Heart left ventricle (tissue), 16 donors: ENCODE measurements around the gene UNC93A. TPM values are rescaled to one million over a fixed set of nuclear protein-coding genes. Genes with fewer than 3 reads are reported as not detected.
"Not testable (repeated sequence)": the region's sequence is repeated elsewhere in the genome, so short reads cannot be mapped to it uniquely, and the experiment has no call there.

Source experiments
- ATAC-seq, 4 donors: fragments of 200-7000 bp; cut with Tn5 transposase; one replicate each; pipeline ENCODE4 v1.9.1; 2020 to 2022; ENCODE audit warnings: moderate library complexity in 4 of 4, mild to moderate bottlenecking in 3 of 4, moderate number of reproducible peaks in 1 of 4
- DNase-seq, 5 donors: peaks; one replicate each; pipeline ENCODE4 v3.0.0-alpha.2; 2020
- H3K27ac ChIP-seq, 12 donors: fragments of 200-600 bp; sonication (generic) in 4 of 12; one replicate each; pipeline versions ENCODE4 v1.5.0 to v1.8.0; 2016 to 2022; ENCODE audit warnings: mild to moderate bottlenecking in 2 of 12
- H3K27me3 ChIP-seq, 9 donors: fragments of 200-600 bp; sonication (generic) in 2 of 9; one replicate each; pipeline versions ENCODE4 v1.5.1 to v1.8.0; 2016 to 2022; ENCODE audit warnings: mild to moderate bottlenecking in 3 of 9
- H3K36me3 ChIP-seq, 9 donors: fragments of 200-600 bp; sonication (generic) in 2 of 9; one replicate each; pipeline versions ENCODE4 v1.5.0 to v1.8.0; 2018 to 2022; ENCODE audit warnings: mild to moderate bottlenecking in 2 of 9
- H3K4me1 ChIP-seq, 12 donors: fragments of 200-600 bp; sonication (generic) in 4 of 12; one replicate each; pipeline versions ENCODE4 v1.5.0 to v1.8.0; 2016 to 2022; ENCODE audit warnings: mild to moderate bottlenecking in 3 of 12
- H3K4me3 ChIP-seq, 12 donors: fragments of 200-600 bp; sonication (generic) in 4 of 12; one replicate each; pipeline versions ENCODE4 v1.5.0 to v1.8.0; 2017 to 2022; ENCODE audit warnings: mild to moderate bottlenecking in 9 of 12, moderate library complexity in 4 of 12
- H3K9me3 ChIP-seq, 12 donors: fragments of 200-600 bp; sonication (generic) in 4 of 12; one replicate each; pipeline versions ENCODE4 v1.5.0 to v1.8.0; 2016 to 2022; ENCODE audit warnings: mild to moderate bottlenecking in 1 of 12
- CTCF ChIP-seq, 12 donors: fragments of 200-600 bp; sonication (generic) in 4 of 12; IDR thresholded peaks; one replicate each; pipeline versions ENCODE4 v1.5.0 to v1.8.0; 2018 to 2022; ENCODE audit warnings: antibody characterized with exemption in 12 of 12, mild to moderate bottlenecking in 5 of 12
- POLR2A ChIP-seq, 2 donors: fragments of 450-650 bp; IDR thresholded peaks; one replicate each; pipeline ENCODE4 v1.6.1; 2017; ENCODE audit warnings: antibody characterized with exemption in 2 of 2, mild to moderate bottlenecking in 2 of 2, moderate library complexity in 2 of 2
- WGBS, 4 donors: extraction: QIAGEN DNeasy Blood & Tissue Kit in 2 of 4; methylation state at CpG; one replicate each; pipeline versions ENCODE4 v1.1.5 to v1.1.7; 2013 to 2018; 5-methylcytosine and 5-hydroxymethylcytosine counted together
- intact Hi-C, 10 donors: fragments of 100-400 bp; cut with DNase I; formaldehyde crosslinking; loops; one replicate each; pipeline versions ENCODE4 v1.11.1 to v1.14.2; 2022
- polyA plus RNA-seq, 2 donors: library from polyadenylated mRNA; stranded (reverse); fragments of 200-250 nt; gene quantifications; one replicate each; pipeline ENCODE4 v1.2.3, GENCODE V29; 2013
- total RNA-seq, 9 donors: library from RNA; depleted of rRNA in 2 of 9; stranded (reverse); fragments of >200 nt in 2 of 9; fragmentation: NEBNext Ultra II Directional in 3 of 9; extraction: Animal tissue kit (Norgen Biotek cat#: 25700) in 3 of 9; gene quantifications; one replicate each; pipeline versions ENCODE4 v1.1.0 to v1.2.4, GENCODE V29; 2016 to 2023
- donor health status: ischemic (EF 13 %, LVEDD 7.1; RV severe dilation, severe dysfunction).
- donor health status: healthy with polysubstance abuse.
- donor health status: DM: no; HTN: yes; CAD: no.
- donor health status: DM: no; HTN: no; CAD: no.
- donor health status: ischemic (EF 25% LVEDD 6.9; RV normal size, moderate dysfunction).
- donor health status: ischemic (EF 25% LVEDD 5.7; RV mildly dilated, moderate dysfunction).
- donor health status: healthy.
- donor health status: DM: yes; HTN: yes; CAD: no.
- donor health status: ischemic (EF 35%, LVEDD 5.7; RV mildly dilated, moderate dysfunction).
- donor health status: nonischemic (EF 11% LVEDD 7.7; RV severe dilation, severe dysfunction).
- donor health status: DM: yes; HTN: yes; CAD: no.
- donor health status: PGD.
- donor health status: ischemic (EF 29% LVEDD 5.4; RV normal size, mild dysfunction).
- donor health status: nonischemic (EF 23%, LVEDD 6.1; RV moderate dilation, normal function).

The UNC93A gene
- total and polyA plus RNA-seq, 11 donors = not detected

DNA sequence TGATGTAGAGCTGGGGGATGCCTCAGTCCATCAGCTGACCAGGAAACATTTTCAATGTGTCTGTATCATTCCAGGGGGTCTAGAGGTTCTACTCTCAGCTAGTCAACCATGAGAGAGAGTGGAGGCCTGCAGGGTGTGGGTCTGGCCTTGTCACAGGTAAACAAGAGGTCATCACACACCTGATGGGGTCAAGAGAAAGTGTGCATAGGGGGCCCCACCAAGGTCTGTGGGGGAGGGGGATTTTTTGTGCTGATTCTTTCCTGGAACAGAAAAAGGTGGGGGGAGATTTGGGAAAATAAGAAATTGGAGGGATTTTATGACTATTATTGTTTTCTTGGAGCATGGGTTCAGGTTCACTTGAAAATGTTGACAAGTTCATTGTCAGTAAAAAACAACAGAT lies 8.9 kb upstream of the UNC93A start:
- DNase-seq (no peak), ATAC-seq (no peak)
- TF ChIP-seq POLR2A (IDR thresholded peaks at IDR 0.05) = no peak
- TF ChIP-seq CTCF (IDR thresholded peaks at IDR 0.05) = no peak
- intact Hi-C loops = loop anchor here in 5 of 10 donors (5.0 to 10.0 kb wide), 3 partner anchors 55 to 60 kb away; no protein-coding TSS in a partner anchor
- Histone ChIP-seq H3K27me3 (peaks cover 0 to 17% (median under 1%) of the 10 kb centered on the region in 9 donors), H3K4me1 (no peaks in the 10 kb centered on the region), H3K27ac (no peak overlapping the region), H3K4me3 (no peak overlapping the region), H3K9me3 (no peaks in the 10 kb centered on the region), H3K36me3 (no peaks in the 10 kb centered on the region)

GRCh38 chr6:167284565-167284964 lies 6.5 kb upstream of the UNC93A start:
- not testable (repeated sequence) for DNase-seq, H3K9me3 ChIP-seq, H3K27ac ChIP-seq, H3K36me3 ChIP-seq, H3K27me3 ChIP-seq, H3K4me1 ChIP-seq, H3K4me3 ChIP-seq
- 88 to 95% (median 92%) methylated on average over 6 to 12 of the region's 13 CpGs for WGBS, 4 donors
- intact Hi-C loops = loop anchor here in 6 of 10 donors (2.0 to 10.0 kb wide), 4 partner anchors 57 to 64 kb away; no protein-coding TSS in a partner anchor
- ATAC-seq = peak in 1 of 4 donors; percentile 11

- DNase-seq (no peak), ATAC-seq (peak in 1 of 4 donors; percentile 11)
- Histone ChIP-seq H3K9me3 (no peaks in the 10 kb centered on the region), H3K27me3 (no peaks in the 10 kb centered on the region), H3K36me3 (no peaks in the 10 kb centered on the region), H3K4me3 (no peak overlapping the region), H3K4me1 (no peaks in the 10 kb centered on the region), H3K27ac (no peak overlapping the region)
- TF ChIP-seq CTCF (IDR thresholded peaks at IDR 0.05) (no peak), POLR2A (IDR thresholded peaks at IDR 0.05) (no peak)
- WGBS, 4 donors = 87 to 100% (median 91%) methylated on average over 6 to 15 of the region's 15 CpGs
- intact Hi-C loops = loop anchor here in 4 of 10 donors (2.0 to 10.0 kb wide), 3 partner anchors 60 to 68 kb away; no protein-coding TSS in a partner anchor
Observed at GRCh38 chr6:167285077-167285770, 5.9 kb upstream of the UNC93A start.

DNA sequence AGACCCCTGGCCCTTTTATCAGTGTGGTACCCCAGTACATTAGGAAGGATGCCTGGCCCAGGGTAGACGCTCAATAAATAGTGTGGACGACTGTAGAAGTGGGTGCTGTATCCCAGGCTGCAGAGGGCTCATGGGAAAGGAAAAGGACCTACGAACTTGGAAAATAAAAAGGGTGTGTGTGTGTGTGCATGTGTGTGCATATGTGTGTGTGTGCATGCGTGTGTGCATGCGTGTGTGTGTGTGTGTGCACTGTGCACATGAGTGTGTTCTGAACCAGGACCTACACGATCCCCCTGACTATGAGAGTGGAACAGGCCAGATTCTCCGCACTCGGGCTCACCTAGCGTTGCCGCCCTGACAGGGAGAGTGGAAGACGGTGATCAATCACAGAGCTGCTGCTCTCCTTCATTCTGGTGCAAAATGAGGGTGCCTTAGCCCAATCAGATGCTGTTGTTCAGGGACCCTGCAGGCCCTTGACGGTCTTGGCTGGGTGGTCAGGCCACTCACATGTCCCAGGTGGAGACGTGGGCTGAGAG lies 3.5 kb upstream of the UNC93A start:
- DNase-seq = no peak
- Histone ChIP-seq H3K27me3 (no peaks in the 10 kb centered on the region), H3K36me3 (no peaks in the 10 kb centered on the region), H3K9me3 (no peaks in the 10 kb centered on the region), H3K4me1 (no peaks in the 10 kb centered on the region), H3K27ac (no peak overlapping the region), H3K4me3 (no peak overlapping the region)
- intact Hi-C loops = loop anchor here in 3 of 10 donors (5.0 to 10.0 kb wide), 2 partner anchors 63 to 70 kb away; no protein-coding TSS in a partner anchor
- WGBS, 4 donors = 82 to 93% (median 90%) methylated on average over 9 to 13 of the region's 13 CpGs
- ATAC-seq = no peak
- no peak for TF ChIP-seq POLR2A (IDR thresholded peaks at IDR 0.05)
- TF ChIP-seq CTCF (IDR thresholded peaks at IDR 0.05) = no peak
